Nephron progenitor cell (in vitro differentiated cells): ENCODE results near the gene HOXA1.

Experiments
- DNase-seq: peaks from one replicate; pipeline ENCODE4 v3.0.0; 2021
- H3K27ac Mint-ChIP-seq: 2 replicates; pipeline ENCODE4 v1.8.0; 2021; ENCODE audit warnings: mild to moderate bottlenecking, moderate library complexity, mixed read lengths
- H3K27me3 Mint-ChIP-seq: 2 replicates; pipeline ENCODE4 v1.8.0; 2021; ENCODE audit warnings: mild to moderate bottlenecking, low read depth, mixed read lengths; ENCODE audit not compliant: poor library complexity
- H3K36me3 Mint-ChIP-seq: 2 replicates; pipeline ENCODE4 v1.8.0; 2021; ENCODE audit warnings: low read depth, mixed read lengths
- H3K4me1 Mint-ChIP-seq: 2 replicates; pipeline ENCODE4 v1.8.0; 2021; ENCODE audit warnings: mixed read lengths
- H3K4me3 Mint-ChIP-seq: 2 replicates; pipeline ENCODE4 v1.8.0; 2021; ENCODE audit warnings: mild to moderate bottlenecking, moderate library complexity, mixed read lengths
- H3K9me3 Mint-ChIP-seq: 2 replicates; pipeline ENCODE4 v1.8.0; 2021; ENCODE audit warnings: mild to moderate bottlenecking, moderate library complexity, mixed read lengths
- TF ChIP-seq, protein P1 (sequence below): fragments of 200-600 bp; sonication (generic); IDR thresholded peaks from 2 replicates; pipeline ENCODE4 v1.5.0; 2021; ENCODE audit warnings: antibody characterized with exemption

HOXA1 gene

DNA sequence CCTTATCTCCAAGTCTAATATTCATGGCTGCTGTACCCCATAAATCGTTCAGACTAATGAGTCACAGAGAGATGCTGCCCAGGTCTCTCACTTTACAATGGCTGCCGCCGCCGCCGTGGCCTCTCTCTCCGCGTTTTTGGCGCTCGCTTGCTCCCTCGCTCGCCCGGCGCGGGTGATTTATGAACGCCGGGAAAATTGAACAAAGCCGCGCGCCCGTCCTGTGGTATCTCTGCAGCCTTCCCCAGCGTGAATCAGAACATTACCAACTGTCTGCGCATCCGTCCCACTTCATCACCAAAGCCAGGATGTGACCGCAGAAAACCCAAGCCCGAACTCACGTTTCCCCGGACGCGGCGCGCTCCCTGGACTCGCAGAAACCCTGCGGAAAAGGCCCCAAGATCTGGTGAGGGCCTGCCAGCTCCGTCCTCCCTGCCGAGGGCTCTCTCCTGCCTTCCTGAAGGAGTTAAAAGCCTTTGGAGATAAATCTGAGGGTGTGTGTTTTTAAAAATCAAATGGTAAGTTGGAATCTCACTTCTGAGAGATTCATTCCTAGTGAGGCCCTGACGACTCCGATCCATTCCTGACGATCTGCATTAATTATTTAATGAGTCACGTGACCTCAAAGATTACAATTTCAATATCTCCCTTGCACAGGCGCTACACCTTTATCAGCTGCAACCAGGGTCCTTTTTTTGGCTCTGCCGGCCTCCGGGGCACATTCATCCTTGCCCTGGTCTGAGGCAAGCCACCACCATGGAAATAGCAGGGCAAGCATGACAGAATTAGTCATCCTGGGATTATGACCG is 28.5 kb upstream of the HOXA1 start:
- peaks cover 58% of the 10 kb centered on the region for H3K36me3 Mint-ChIP-seq
- DNase-seq = peak; percentile 81
- H3K27ac Mint-ChIP-seq = peak overlapping the region; percentile 100
- no peaks in the 10 kb centered on the region for H3K9me3 Mint-ChIP-seq
- H3K4me1 Mint-ChIP-seq = peaks cover 100% of the 10 kb centered on the region
- H3K27me3 Mint-ChIP-seq = no peaks in the 10 kb centered on the region
- H3K4me3 Mint-ChIP-seq = peak overlapping the region; percentile 98
- TF ChIP-seq, protein P1, sequence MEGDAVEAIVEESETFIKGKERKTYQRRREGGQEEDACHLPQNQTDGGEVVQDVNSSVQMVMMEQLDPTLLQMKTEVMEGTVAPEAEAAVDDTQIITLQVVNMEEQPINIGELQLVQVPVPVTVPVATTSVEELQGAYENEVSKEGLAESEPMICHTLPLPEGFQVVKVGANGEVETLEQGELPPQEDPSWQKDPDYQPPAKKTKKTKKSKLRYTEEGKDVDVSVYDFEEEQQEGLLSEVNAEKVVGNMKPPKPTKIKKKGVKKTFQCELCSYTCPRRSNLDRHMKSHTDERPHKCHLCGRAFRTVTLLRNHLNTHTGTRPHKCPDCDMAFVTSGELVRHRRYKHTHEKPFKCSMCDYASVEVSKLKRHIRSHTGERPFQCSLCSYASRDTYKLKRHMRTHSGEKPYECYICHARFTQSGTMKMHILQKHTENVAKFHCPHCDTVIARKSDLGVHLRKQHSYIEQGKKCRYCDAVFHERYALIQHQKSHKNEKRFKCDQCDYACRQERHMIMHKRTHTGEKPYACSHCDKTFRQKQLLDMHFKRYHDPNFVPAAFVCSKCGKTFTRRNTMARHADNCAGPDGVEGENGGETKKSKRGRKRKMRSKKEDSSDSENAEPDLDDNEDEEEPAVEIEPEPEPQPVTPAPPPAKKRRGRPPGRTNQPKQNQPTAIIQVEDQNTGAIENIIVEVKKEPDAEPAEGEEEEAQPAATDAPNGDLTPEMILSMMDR = no peak

DNA sequence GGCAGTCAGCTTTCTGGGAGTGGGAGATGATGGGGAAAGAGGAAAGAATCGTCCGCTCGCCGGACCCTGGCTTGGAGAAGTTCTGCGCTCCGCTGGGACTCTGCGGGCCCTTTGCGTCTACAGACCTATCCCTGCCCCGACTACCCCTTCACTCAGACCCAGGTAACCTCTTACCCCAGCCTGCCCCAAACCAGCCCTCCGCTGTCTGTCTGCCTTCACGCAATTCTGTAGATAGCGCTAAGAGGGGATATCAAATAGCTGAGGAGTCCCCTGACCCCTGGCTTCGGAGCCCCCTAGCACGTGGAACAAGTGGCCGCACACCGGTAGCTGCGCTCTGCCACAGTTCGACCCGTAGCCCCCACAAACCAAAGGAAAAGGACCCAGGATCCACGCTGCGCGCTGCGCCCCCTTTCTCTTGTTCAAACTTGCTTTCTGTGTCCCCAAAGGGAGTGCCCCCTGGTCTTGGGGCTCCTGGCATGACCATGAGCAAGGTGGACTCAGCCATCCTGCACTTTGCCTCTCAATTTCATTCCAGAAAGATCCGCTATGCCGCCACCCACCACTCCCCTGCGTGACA is 27.8 kb upstream of the HOXA1 start:
- Mint-ChIP-seq H3K36me3 (peaks cover 58% of the 10 kb centered on the region), H3K9me3 (no peaks in the 10 kb centered on the region), H3K4me3 (peak overlapping the region; percentile 98), H3K27me3 (no peaks in the 10 kb centered on the region), H3K4me1 (peaks cover 100% of the 10 kb centered on the region), H3K27ac (peak overlapping the region; percentile 100)
- TF ChIP-seq, protein P1 = no peak
- DNase-seq = peak; percentile 35

DNA sequence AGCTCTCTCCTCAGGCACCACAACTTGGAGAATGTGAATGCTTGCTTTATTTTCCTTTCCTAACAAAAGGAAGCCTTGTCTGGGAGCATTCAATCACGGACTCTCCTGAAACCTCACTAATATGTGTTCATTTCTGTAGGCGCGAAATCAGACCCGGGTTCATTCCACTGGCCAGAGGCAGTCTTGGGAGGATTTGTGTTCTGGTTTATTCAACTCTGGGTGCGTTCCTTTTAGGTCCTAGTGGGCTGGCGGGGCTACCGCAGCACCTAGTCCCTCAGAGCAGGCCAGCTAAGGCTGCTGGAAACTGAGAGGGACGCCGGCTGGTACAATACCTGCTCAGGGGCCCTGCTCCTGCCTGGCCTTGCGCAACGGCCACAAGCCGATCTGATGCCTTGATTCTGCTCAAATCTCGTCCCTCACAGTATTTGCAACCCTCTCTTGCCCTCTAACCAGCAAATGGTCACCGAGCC is 27.2 kb upstream of the HOXA1 start:
- Mint-ChIP-seq H3K27ac (peak overlapping the region; percentile 100), H3K4me1 (peaks cover 100% of the 10 kb centered on the region), H3K36me3 (peaks cover 58% of the 10 kb centered on the region), H3K4me3 (peak overlapping the region; percentile 98), H3K9me3 (no peaks in the 10 kb centered on the region), H3K27me3 (no peaks in the 10 kb centered on the region)
- DNase-seq = no peak
- TF ChIP-seq, protein P1 = no peak

DNA sequence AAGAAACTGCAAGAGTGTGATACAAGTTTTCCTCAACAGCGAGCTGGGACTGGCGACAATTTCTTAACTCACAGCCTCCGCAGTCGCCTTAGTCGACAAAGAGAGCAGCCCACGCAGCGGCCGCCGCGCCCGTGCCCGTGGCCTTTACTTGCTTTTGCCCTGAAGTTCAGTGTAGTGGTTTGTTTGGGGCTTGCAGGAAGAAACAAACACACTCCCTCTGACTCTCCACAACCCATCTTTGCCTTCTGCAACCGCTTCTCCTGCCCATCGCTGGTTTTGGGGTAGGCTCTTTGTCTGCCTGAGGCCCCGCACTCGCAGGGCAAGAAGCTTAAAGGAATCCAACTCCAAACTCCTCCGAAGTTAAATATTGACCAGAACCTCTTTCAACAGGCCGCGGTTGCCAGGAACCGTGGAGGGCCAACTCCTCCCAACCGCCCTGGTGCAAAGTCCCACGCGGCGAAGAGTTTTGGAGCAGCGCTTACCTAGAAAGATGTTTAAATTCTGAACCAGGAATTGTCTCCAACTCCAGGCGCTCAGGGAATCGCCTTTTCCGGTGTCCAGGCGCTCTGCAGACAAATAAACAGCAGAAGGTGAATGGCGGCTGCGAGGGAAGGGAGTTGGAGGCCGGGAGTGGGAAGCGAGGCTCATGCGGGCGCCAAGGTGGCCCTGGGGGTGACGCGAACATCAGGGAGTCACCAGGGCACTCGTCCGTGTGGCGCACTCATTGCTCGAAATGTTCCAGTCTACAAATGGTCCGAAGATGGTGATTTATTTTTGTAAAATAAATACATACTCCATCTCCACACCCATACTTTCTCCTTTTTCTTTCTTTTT is 26.5 kb upstream of the HOXA1 start:
- Mint-ChIP-seq H3K27ac (peak overlapping the region; percentile 100), H3K27me3 (no peaks in the 10 kb centered on the region), H3K4me1 (peaks cover 95% of the 10 kb centered on the region), H3K4me3 (peak overlapping the region; percentile 98), H3K9me3 (no peaks in the 10 kb centered on the region), H3K36me3 (peaks cover 58% of the 10 kb centered on the region)
- TF ChIP-seq, protein P1 = no peak
- peak; percentile 48 for DNase-seq

DNA sequence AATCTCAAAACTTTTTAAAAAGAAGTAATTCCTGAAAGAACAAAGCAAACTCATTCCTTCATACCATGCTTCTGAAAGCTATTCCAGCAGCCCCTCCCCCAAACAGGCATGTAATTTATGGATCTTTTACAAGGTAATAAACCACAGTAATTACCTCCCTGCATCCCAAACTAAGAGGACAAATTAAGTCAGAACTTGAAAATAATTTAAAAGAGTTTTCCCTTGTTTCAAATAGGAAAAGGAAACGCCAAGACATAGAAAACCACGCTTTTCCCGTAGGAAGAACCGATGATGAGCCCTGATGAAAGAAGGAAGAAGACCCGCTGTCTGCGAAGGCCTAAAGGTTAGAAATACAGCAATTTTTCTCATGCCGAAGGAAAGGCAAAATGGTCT is 25.9 kb upstream of the HOXA1 start:
- H3K4me3 Mint-ChIP-seq = peak overlapping the region; percentile 98

More for the DNA sequence above, 25.9 kb upstream of the HOXA1 start:
- Mint-ChIP-seq H3K36me3 (peaks cover 58% of the 10 kb centered on the region), H3K27me3 (no peaks in the 10 kb centered on the region), H3K27ac (peak overlapping the region; percentile 100), H3K4me1 (peaks cover 89% of the 10 kb centered on the region), H3K9me3 (no peaks in the 10 kb centered on the region)
- TF ChIP-seq, protein P1 = no peak
- peak; percentile 33 for DNase-seq
